Astrocyte (in vitro differentiated cells and primary cell): ENCODE data around the gene GPR26. TPM values are rescaled to one million over a fixed set of nuclear protein-coding genes. Genes with fewer than 3 reads are reported as not detected.
A peak's percentile ranks its signal among the peaks of the same experiment; 100 is the strongest.

Source experiments
- DNase-seq: peaks from one replicate; pipeline ENCODE4 v3.0.0-alpha.2; 2010; ENCODE audit warnings: low read depth
- FAIRE-seq: peaks from 2 replicates; lab custom pipeline; 2011; peaks lifted over from hg19 to GRCh38; lab: Jason Lieb, UNC
- H2AFZ ChIP-seq: 2 replicates; pipeline ENCODE4 v1.6.0; 2012; ENCODE audit warnings: low read depth, low read length, inconsistent platforms
- H3K27ac ChIP-seq: 2 replicates; pipeline ENCODE4 v1.5.1; 2011; ENCODE audit warnings: low read depth, low read length, inconsistent platforms
- H3K27me3 ChIP-seq: 2 replicates; pipeline ENCODE4 v1.6.0; 2011; ENCODE audit warnings: low read length, inconsistent platforms; ENCODE audit not compliant: insufficient read depth
- H3K36me3 ChIP-seq: 2 replicates; pipeline ENCODE4 v1.5.1; 2011; ENCODE audit warnings: low read length, inconsistent platforms; ENCODE audit not compliant: insufficient read depth
- H3K4me1 ChIP-seq: 2 replicates; pipeline ENCODE4 v1.5.1; 2011; ENCODE audit warnings: low read length, inconsistent platforms; ENCODE audit not compliant: insufficient read depth
- H3K4me2 ChIP-seq: 2 replicates; pipeline ENCODE4 v1.6.0; 2012; ENCODE audit warnings: low read length, inconsistent platforms
- H3K4me3 ChIP-seq: 2 replicates; pipeline ENCODE4 v1.5.1; 2011; ENCODE audit warnings: low read depth, mild to moderate bottlenecking, low read length, inconsistent platforms; ENCODE audit not compliant: insufficient read depth
- H3K79me2 ChIP-seq: 2 replicates; pipeline ENCODE4 v1.6.0; 2012; ENCODE audit warnings: mild to moderate bottlenecking, low read length, inconsistent platforms; ENCODE audit not compliant: insufficient read depth
- H3K9ac ChIP-seq: 2 replicates; pipeline ENCODE4 v1.6.0; 2012; ENCODE audit warnings: mild to moderate bottlenecking, low read length, inconsistent platforms
- H3K9me3 ChIP-seq: 2 replicates; pipeline ENCODE4 v1.5.1; 2012; ENCODE audit warnings: low read depth, mild to moderate bottlenecking, low read length, inconsistent platforms; ENCODE audit not compliant: insufficient read depth
- H4K20me1 ChIP-seq: 2 replicates; pipeline ENCODE4 v1.6.0; 2012; ENCODE audit warnings: low read length, inconsistent platforms; ENCODE audit not compliant: insufficient read depth
- H3K27ac Mint-ChIP-seq: one replicate; pipeline ENCODE4 v1.8.0; 2021; ENCODE audit warnings: mild to moderate bottlenecking, mixed read lengths; ENCODE audit not compliant: unreplicated experiment
- H3K27me3 Mint-ChIP-seq: one replicate; pipeline ENCODE4 v1.8.0; 2021; ENCODE audit warnings: low read depth, mixed read lengths; ENCODE audit not compliant: unreplicated experiment
- H3K36me3 Mint-ChIP-seq: one replicate; pipeline ENCODE4 v1.8.0; 2021; ENCODE audit warnings: low read depth, mixed read lengths; ENCODE audit not compliant: unreplicated experiment
- H3K4me1 Mint-ChIP-seq: one replicate; pipeline ENCODE4 v1.8.0; 2021; ENCODE audit warnings: low read depth, mixed read lengths; ENCODE audit not compliant: unreplicated experiment
- H3K4me3 Mint-ChIP-seq: one replicate; pipeline ENCODE4 v1.8.0; 2021; ENCODE audit warnings: mild to moderate bottlenecking, moderate library complexity, mixed read lengths; ENCODE audit not compliant: unreplicated experiment
- H3K9me3 Mint-ChIP-seq: one replicate; pipeline ENCODE4 v1.8.0; 2021; ENCODE audit warnings: mild to moderate bottlenecking, mixed read lengths; ENCODE audit not compliant: unreplicated experiment
- CTCF ChIP-seq: IDR thresholded peaks from 2 replicates; pipeline ENCODE4 v1.5.1; 2011; ENCODE audit warnings: low read depth, mild to moderate bottlenecking, inconsistent platforms, low read length, moderate library complexity; ENCODE audit not compliant: insufficient read depth
- EZH2 ChIP-seq: IDR thresholded peaks from 2 replicates; pipeline ENCODE4 v1.6.1; 2012; ENCODE audit warnings: mild to moderate bottlenecking, low read length, inconsistent platforms; ENCODE audit not compliant: insufficient read depth
- total RNA-seq: library from RNA; stranded (reverse); gene quantifications from 2 replicates; pipeline ENCODE4 v1.2.1, GENCODE V29; 2021

GPR26 gene
- total RNA-seq, 1 donor from 2014 or later = 0.09 TPM

DNA sequence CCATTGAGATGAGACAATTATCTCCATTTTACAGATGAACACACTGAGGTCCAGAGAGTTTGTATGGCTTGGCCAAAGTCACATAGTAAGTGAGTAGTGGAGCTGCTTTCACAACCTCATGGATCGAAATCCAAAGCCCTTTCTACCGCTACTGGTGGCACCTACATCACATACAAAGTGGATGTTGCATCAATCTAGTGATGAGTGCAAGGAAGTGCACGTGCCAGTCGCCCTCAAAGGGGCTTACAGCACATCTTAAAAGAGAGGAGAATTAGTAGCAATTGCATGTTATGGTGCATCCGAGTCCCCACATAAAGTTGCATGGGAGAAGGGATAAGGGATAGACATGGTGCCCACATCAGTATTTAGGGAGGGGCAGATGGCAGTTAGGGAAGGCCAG is 31.0 kb upstream of the GPR26 start:
- DNase-seq = no peak
- Histone ChIP-seq H3K27ac (no peak overlapping the region), H3K9ac (no peak overlapping the region), H3K79me2 (no peaks in the 10 kb centered on the region), H3K9me3 (no peaks in the 10 kb centered on the region), H2AFZ (no peak overlapping the region), H3K4me2 (no peak overlapping the region), H3K27me3 (no peaks in the 10 kb centered on the region), H3K4me1 (no peaks in the 10 kb centered on the region), H3K36me3 (no peaks in the 10 kb centered on the region), H3K4me3 (no peak overlapping the region), H4K20me1 (no peaks in the 10 kb centered on the region)
- Mint-ChIP-seq H3K4me3 (no peak overlapping the region), H3K36me3 (no peaks in the 10 kb centered on the region), H3K9me3 (peaks cover 3% of the 10 kb centered on the region), H3K27me3 (peaks cover 11% of the 10 kb centered on the region), H3K4me1 (peaks cover 31% of the 10 kb centered on the region), H3K27ac (no peak overlapping the region)
- TF ChIP-seq EZH2 = no peak
- TF ChIP-seq CTCF = no peak
- FAIRE-seq = no peak

- H3K79me2 ChIP-seq = no peaks in the 10 kb centered on the region
- H3K27ac Mint-ChIP-seq = no peak overlapping the region
- H2AFZ ChIP-seq = no peak overlapping the region
- no peaks in the 10 kb centered on the region for H3K9me3 ChIP-seq
- H3K36me3 ChIP-seq = no peaks in the 10 kb centered on the region
- H3K4me3 ChIP-seq = no peak overlapping the region
- no peak overlapping the region for H3K4me2 ChIP-seq
- H3K4me3 Mint-ChIP-seq = no peak overlapping the region
- no peaks in the 10 kb centered on the region for H4K20me1 ChIP-seq
- H3K9me3 Mint-ChIP-seq = peaks cover 3% of the 10 kb centered on the region
- H3K4me1 Mint-ChIP-seq = peaks cover 36% of the 10 kb centered on the region
- DNase-seq (no peak), FAIRE-seq (no peak)
- H3K27me3 Mint-ChIP-seq = peaks cover 11% of the 10 kb centered on the region
- no peak overlapping the region for H3K27ac ChIP-seq
- no peaks in the 10 kb centered on the region for H3K36me3 Mint-ChIP-seq
- no peak for TF ChIP-seq CTCF
- H3K4me1 ChIP-seq = no peaks in the 10 kb centered on the region
- H3K9ac ChIP-seq = no peak overlapping the region
- no peaks in the 10 kb centered on the region for H3K27me3 ChIP-seq
These were observed 30.4 kb upstream of the GPR26 start for GRCh38 chr10:123635745-123636144.

GRCh38 chr10:123636598-123637325 is 29.4 kb upstream of the GPR26 start:
- DNase-seq (no peak), FAIRE-seq (no peak)
- no peaks in the 10 kb centered on the region for H4K20me1 ChIP-seq
- Mint-ChIP-seq H3K27me3 (peaks cover 11% of the 10 kb centered on the region), H3K9me3 (peaks cover 3% of the 10 kb centered on the region), H3K36me3 (no peaks in the 10 kb centered on the region), H3K4me3 (no peak overlapping the region), H3K4me1 (peaks cover 36% of the 10 kb centered on the region), H3K27ac (peak overlapping the region; percentile 27)
- no peaks in the 10 kb centered on the region for H3K36me3 ChIP-seq
- H3K4me3 ChIP-seq = no peak overlapping the region
- no peaks in the 10 kb centered on the region for H3K9me3 ChIP-seq
- no peak overlapping the region for H2AFZ ChIP-seq
- no peaks in the 10 kb centered on the region for H3K79me2 ChIP-seq
- H3K4me1 ChIP-seq = no peaks in the 10 kb centered on the region
- H3K9ac ChIP-seq = no peak overlapping the region
- H3K4me2 ChIP-seq = no peak overlapping the region
- no peak overlapping the region for H3K27ac ChIP-seq
- TF ChIP-seq EZH2 = no peak
- TF ChIP-seq CTCF = no peak
- H3K27me3 ChIP-seq = no peaks in the 10 kb centered on the region
